HepG2 (cell line): ENCODE measurements around the gene DIP2C. TPM values are rescaled to one million over a fixed set of nuclear protein-coding genes. Genes with fewer than 3 reads are reported as not detected.

ENCODE experiments used
- ATAC-seq: fragments of 200-7000 bp; cut with Tn5 transposase; 3 replicates; pipeline ENCODE4 v1.9.1; 2020; ENCODE audit warnings: mild to moderate bottlenecking, moderate library complexity
- BruUV-seq: library from RNA; stranded (reverse); fragments of 400-500 nt; replicated peaks from 2 replicates; lab custom pipeline; 2021; lab: Mats Ljungman, UMichigan
- CTCF ChIA-PET: fragments of 300-600 bp; formaldehyde crosslinking; extraction: SDS; loops from one replicate; lab custom pipeline; 2021; ENCODE audit warnings: low total read pairs, inconsistent platforms, low intra/inter-chr PET ratio; lab: Yijun Ruan, JAX
- POLR2A ChIA-PET: fragments of 350-600 bp; sonication (Branson Sonifier 250); formaldehyde crosslinking; loops from one replicate; lab custom pipeline; 2020; ENCODE audit warnings: antibody characterized with exemption, inconsistent platforms; lab: Yijun Ruan, JAX
- DNase-seq: peaks from one replicate; pipeline ENCODE4 v3.0.0-alpha.2; 2015; ENCODE audit warnings: low spot score
- FAIRE-seq: peaks from 3 replicates; lab custom pipeline; 2011; peaks lifted over from hg19 to GRCh38; lab: Jason Lieb, UNC
- H2AFZ ChIP-seq: one replicate; pipeline ENCODE4 v1.6.1; 2011; ENCODE audit warnings: low read length, inconsistent platforms
- H3K27ac ChIP-seq: fragments of 300-600 bp; 3 replicates; pipeline ENCODE4 v1.8.0; 2011; ENCODE audit warnings: mixed run types, mild to moderate bottlenecking, mixed read lengths, low read length, inconsistent platforms; ENCODE audit not compliant: insufficient read depth; ENCODE audit errors: extremely low read length
- H3K27me3 ChIP-seq, 2 experiments: fragments of 200-600 bp in 1 of 2; 2 replicates in 1 of 2; 3 replicates in 1 of 2; pipeline versions ENCODE4 v1.6.0 to v1.8.0; 2011; ENCODE audit warnings: low read length in 2 of 2, mild to moderate bottlenecking in 2 of 2, moderate library complexity in 2 of 2, inconsistent platforms in 1 of 2; ENCODE audit not compliant: insufficient read depth in 2 of 2, control insufficient read depth in 1 of 2
- H3K36me3 ChIP-seq, 2 experiments: fragments of 200-600 bp in 1 of 2; replicated peaks in 1 of 2; 2 replicates in 1 of 2; 3 replicates in 1 of 2; pipeline versions ENCODE4 v1.5.1 to v1.8.0; 2011; ENCODE audit warnings: low read length in 2 of 2, inconsistent platforms in 1 of 2; ENCODE audit not compliant: insufficient read depth in 2 of 2, control insufficient read depth in 1 of 2
- H3K4me1 ChIP-seq: 2 replicates; pipeline ENCODE4 v1.5.1; 2012; ENCODE audit warnings: low read length, inconsistent platforms; ENCODE audit not compliant: insufficient read depth
- H3K4me2 ChIP-seq: 2 replicates; pipeline ENCODE4 v1.6.0; 2011; ENCODE audit warnings: low read depth, low read length, inconsistent platforms
- H3K4me3 ChIP-seq, 3 experiments: fragments of 200-600 bp in 1 of 3; sonication (generic), shearing (Covaris generic) in 1 of 3; replicated peaks in 1 of 3; 2 replicates each; pipeline ENCODE4 v1.5.1; 2011 to 2016; ENCODE audit warnings: low read length in 3 of 3, inconsistent platforms in 2 of 3, low read depth in 2 of 3, mild to moderate bottlenecking in 2 of 3, control low read depth in 1 of 3, mixed read lengths in 1 of 3; ENCODE audit not compliant: insufficient read depth in 1 of 3
- H3K79me2 ChIP-seq: one replicate; pipeline ENCODE4 v1.6.1; 2011; ENCODE audit warnings: low read length, inconsistent platforms; ENCODE audit not compliant: insufficient read depth
- H3K9ac ChIP-seq: 2 replicates; pipeline ENCODE4 v1.6.0; 2011; ENCODE audit warnings: mild to moderate bottlenecking, low read depth, low read length, inconsistent platforms; ENCODE audit not compliant: insufficient read depth
- H3K9me3 ChIP-seq: 2 replicates; pipeline ENCODE4 v1.5.1; 2012; ENCODE audit warnings: mild to moderate bottlenecking, low read length
- H4K20me1 ChIP-seq: 2 replicates; pipeline ENCODE4 v1.6.0; 2011; ENCODE audit warnings: inconsistent platforms, mild to moderate bottlenecking, low read length, moderate library complexity; ENCODE audit not compliant: insufficient read depth
- BORCS8-MEF2B ChIP-seq: sonication (generic); formaldehyde crosslinking; IDR thresholded peaks from 2 replicates; pipeline ENCODE4 v1.8.0; 2022; ENCODE audit warnings: mild to moderate bottlenecking, missing genetic modification reagents
- E2F1 ChIP-seq: sonication (generic); formaldehyde crosslinking; IDR thresholded peaks from 2 replicates; pipeline ENCODE4 v1.5.0; 2020; ENCODE audit warnings: missing genetic modification reagents
- ELF3 ChIP-seq: IDR thresholded peaks from 2 replicates; pipeline ENCODE4 v1.6.1; 2016; ENCODE audit warnings: missing genetic modification reagents, missing compliant biosample characterization
- HMG20A ChIP-seq: IDR thresholded peaks from 2 replicates; pipeline ENCODE4 v1.6.1; 2016; ENCODE audit warnings: borderline replicate concordance
- PRMT3 ChIP-seq: sonication (generic); formaldehyde crosslinking; IDR thresholded peaks from 2 replicates; pipeline ENCODE4 v1.8.1; 2022; ENCODE audit warnings: low read depth, mild to moderate bottlenecking, moderate library complexity, missing genetic modification reagents, borderline replicate concordance
- TRAFD1 ChIP-seq: sonication (generic); formaldehyde crosslinking; IDR thresholded peaks from 2 replicates; pipeline ENCODE4 v1.5.1; 2020; ENCODE audit warnings: missing genetic modification reagents, mild to moderate bottlenecking, borderline replicate concordance
- ZBTB10 ChIP-seq: sonication (generic); formaldehyde crosslinking; IDR thresholded peaks from 2 replicates; pipeline ENCODE4 v1.4.0; 2020; ENCODE audit warnings: missing genetic modification reagents, borderline replicate concordance
- ZNF687 ChIP-seq: sonication (generic); formaldehyde crosslinking; IDR thresholded peaks from 2 replicates; pipeline ENCODE4 v1.5.1; 2020; ENCODE audit warnings: mild to moderate bottlenecking, missing genetic modification reagents, moderate library complexity
- ZNF790 ChIP-seq: sonication (generic); formaldehyde crosslinking; IDR thresholded peaks from 2 replicates; pipeline ENCODE4 v1.8.0; 2022; ENCODE audit warnings: missing genetic modification reagents, mild to moderate bottlenecking, borderline replicate concordance
- WGBS: methylation state at CpG from one replicate; pipeline ENCODE4 v1.1.6; 2017; ENCODE audit warnings: low lambda C conversion rate; 5-methylcytosine and 5-hydroxymethylcytosine counted together
- in situ Hi-C: cut with HindIII; loops from 2 replicates; pipeline ENCODE4 v1.10.0; 2017; ENCODE audit warnings: low pct_unique_long_range_greater_than_20kb; ENCODE audit not compliant: extremely low pct_ligation_motif_present
- intact Hi-C: fragments of 100-400 bp; cut with micrococcal nuclease; formaldehyde crosslinking; loops from one replicate; pipeline ENCODE4 v1.10.0; 2022; ENCODE audit not compliant: unreplicated experiment
- polyA plus RNA-seq, 8 experiments: library from polyadenylated mRNA; depleted of rRNA in 3 of 8; stranded (reverse) in 7 of 8; unstranded in 1 of 8; fragments of >200 nt; fragmentation: Illumina TruSeq in 4 of 8; extraction: Trizol in 4 of 8; gene quantifications; 2 replicates each; pipeline versions ENCODE4 v1.2.1 to v1.2.3, GENCODE V29; 2011 to 2016; ENCODE audit warnings: low read depth in 4 of 8, missing spikeins in 1 of 8, mixed read lengths in 1 of 8; ENCODE audit not compliant: insufficient read depth in 1 of 8
- total RNA-seq, 5 experiments: library from RNA; depleted of rRNA; stranded (reverse); fragments of >200 nt; fragmentation: Illumina TruSeq; extraction: Trizol; gene quantifications; 2 replicates each; pipeline ENCODE4 v1.2.3, GENCODE V29; 2016; ENCODE audit warnings: low read depth in 1 of 5

Gene DIP2C
- total and polyA plus RNA-seq, 2 of the 13 experiments (the other 11 are each of a cell fraction or from before 2014, with no cell fraction given) = 2.2 to 2.7 TPM

GRCh38 chr10:435397-435796 lies 254.1 kb downstream of the DIP2C start (continued):
- TF ChIP-seq ZNF687 = no peak
- no peak for TF ChIP-seq BORCS8-MEF2B (CRISPR knock-in tag)
- TF ChIP-seq E2F1 (CRISPR knock-in tag) = no peak
- TF ChIP-seq HMG20A = no peak

GRCh38 chr10:429696-430095 lies 259.8 kb downstream of the DIP2C start:
- H3K36me3 ChIP-seq = no peaks in the 10 kb centered on the region
- no peak for TF ChIP-seq ZBTB10
- no peak for TF ChIP-seq ZNF790 (CRISPR knock-in tag)
- TF ChIP-seq TRAFD1 (CRISPR knock-in tag) = no peak
- no peak for TF ChIP-seq PRMT3 (CRISPR knock-in tag)
- TF ChIP-seq ELF3 = no peak
- in situ Hi-C loops (no loop called here), intact Hi-C loops (no loop called here)
- no peaks in the 10 kb centered on the region for H4K20me1 ChIP-seq
- H3K9ac ChIP-seq = no peak overlapping the region
- no peaks in the 10 kb centered on the region for H3K9me3 ChIP-seq
- H3K4me1 ChIP-seq = no peaks in the 10 kb centered on the region
- H3K27ac ChIP-seq = no peak overlapping the region
- ChIA-PET CTCF (no interaction called here), POLR2A (no interaction called here)
- H3K4me3 ChIP-seq = no peak overlapping the region
- FAIRE-seq (no peak), DNase-seq (no peak), ATAC-seq (no peak)
- no peaks in the 10 kb centered on the region for H3K27me3 ChIP-seq
- WGBS = 94% methylated on average over 2 of the region's 2 CpGs
- H3K79me2 ChIP-seq = no peaks in the 10 kb centered on the region
- no peak overlapping the region for H3K4me2 ChIP-seq
- H2AFZ ChIP-seq = no peak overlapping the region
- BruUV-seq = no TSS peak
